Adrenal gland (tissue), 5 donors: Measurements from ENCODE around the gene TMEM41B.

Source experiments
- CTCF ChIP-seq, 6 experiments: fragments of 450-650 bp in 4 of 6; fragments of 200-600 bp in 2 of 6; sonication (generic) in 1 of 6; IDR thresholded peaks; 1 replicate in 5 of 6; 2 replicates in 1 of 6; pipeline versions ENCODE4 v1.5.1 to v1.8.0; 2016 to 2021; ENCODE audit warnings: antibody characterized with exemption in 6 of 6, mild to moderate bottlenecking in 2 of 6, moderate library complexity in 1 of 6
- POLR2A ChIP-seq, 2 donors: fragments of 450-650 bp; IDR thresholded peaks; one replicate each; pipeline ENCODE4 v1.6.1; 2017; ENCODE audit warnings: antibody characterized with exemption in 2 of 2, mild to moderate bottlenecking in 2 of 2, moderate library complexity in 1 of 2
- donor health status: DM: no; HTN: no; CAD: no.

GRCh38 chr11:9314291-9315077, at the start of gene TMEM41B:
- TF ChIP-seq CTCF (IDR thresholded peaks at IDR 0.05) (peak in 1 of 6 experiments; percentile 3), POLR2A (IDR thresholded peaks at IDR 0.05) (peak; percentile 53 to 80)
